Skeletal muscle tissue (tissue), 1 donor: ENCODE data around the gene GTPBP3. TPM values are rescaled to one million over a fixed set of nuclear protein-coding genes. Genes with fewer than 3 reads are reported as not detected.

Experiments
- total RNA-seq: library from RNA; depleted of rRNA; stranded (reverse); fragments of >200 nt; gene quantifications from one replicate; pipeline ENCODE4 v1.2.3, GENCODE V29; 2014

Gene GTPBP3
- total RNA-seq, 1 donor from 2014 or later = 4.7 TPM

Other genes with a start within 250 kb of the GTPBP3 start
- gene USE1, start 122.2 kb upstream of the GTPBP3 start, total RNA-seq = 19.3 TPM
- gene OCEL1, start 111.3 kb upstream of the GTPBP3 start, total RNA-seq = 4.7 TPM
- gene NR2F6, start 91.6 kb upstream of the GTPBP3 start, total RNA-seq = 21.9 TPM
- 2.1 TPM for gene USHBP1, start 72.8 kb upstream of the GTPBP3 start, total RNA-seq
- gene BABAM1, start 70.1 kb upstream of the GTPBP3 start, total RNA-seq = 64.7 TPM
- 0.52 TPM for gene ANKLE1, start 55.7 kb upstream of the GTPBP3 start, total RNA-seq
- gene ABHD8, start 34.1 kb upstream of the GTPBP3 start, total RNA-seq = 6.8 TPM
- gene MRPL34, start 31.7 kb upstream of the GTPBP3 start, total RNA-seq = 11.5 TPM
- gene DDA1, start 28.0 kb upstream of the GTPBP3 start, total RNA-seq = 5.7 TPM
- gene ANO8, start 2.7 kb upstream of the GTPBP3 start, total RNA-seq = 1.6 TPM
- gene PLVAP, start 39.8 kb downstream of the GTPBP3 start, total RNA-seq = 12.5 TPM
- gene CCDC194, start 56.6 kb downstream of the GTPBP3 start, total RNA-seq = not detected
- gene BST2, start 68.1 kb downstream of the GTPBP3 start, total RNA-seq = 11.5 TPM
- 21.9 TPM for gene MVB12A, start 82.5 kb downstream of the GTPBP3 start, total RNA-seq
- gene TMEM221, start 111.1 kb downstream of the GTPBP3 start, total RNA-seq = 0.52 TPM
- not detected for gene NXNL1, start 123.4 kb downstream of the GTPBP3 start, total RNA-seq
- gene SLC27A1, start 133.0 kb downstream of the GTPBP3 start, total RNA-seq = 12.0 TPM
- 39.1 TPM for gene PGLS, start 174.1 kb downstream of the GTPBP3 start, total RNA-seq
- gene COLGALT1, start 218.1 kb downstream of the GTPBP3 start, total RNA-seq = 38.1 TPM